Brain microvascular endothelial cell (primary cell): ENCODE data around the gene CEP41.

Source experiments
- DNase-seq: peaks from one replicate; pipeline ENCODE4 v3.0.0-alpha.2; 2020
- H3K27ac ChIP-seq: fragments of 250-450 bp; sonication (Bioruptor Pico); 2 replicates; pipeline ENCODE4 v1.5.1; 2020; ENCODE audit warnings: mild to moderate bottlenecking, moderate library complexity
- H3K27me3 ChIP-seq: fragments of 250-450 bp; sonication (Bioruptor Pico); replicated peaks from 2 replicates; pipeline ENCODE4 v1.5.1; 2020; ENCODE audit warnings: mild to moderate bottlenecking
- H3K36me3 ChIP-seq: fragments of 250-450 bp; sonication (Bioruptor Pico); replicated peaks from 2 replicates; pipeline ENCODE4 v1.5.1; 2020; ENCODE audit warnings: mild to moderate bottlenecking
- H3K4me3 ChIP-seq: 2 replicates; pipeline ENCODE4 v1.5.1; 2011; ENCODE audit warnings: low read depth, mild to moderate bottlenecking, control low read depth, low read length, moderate library complexity
- in situ Hi-C: cut with HindIII; loops from 2 replicates; pipeline ENCODE4 v1.10.0; 2017; ENCODE audit warnings: low sequenced_read_pairs, low pct_ligation_motif_present
- TF ChIP-seq, protein P1 (sequence below): IDR thresholded peaks from 2 replicates; pipeline ENCODE4 v1.5.1; 2011; ENCODE audit warnings: low read depth, mild to moderate bottlenecking, moderate library complexity, low read length, control low read depth, inconsistent platforms; ENCODE audit errors: missing control alignments

The CEP41 gene, protein sequence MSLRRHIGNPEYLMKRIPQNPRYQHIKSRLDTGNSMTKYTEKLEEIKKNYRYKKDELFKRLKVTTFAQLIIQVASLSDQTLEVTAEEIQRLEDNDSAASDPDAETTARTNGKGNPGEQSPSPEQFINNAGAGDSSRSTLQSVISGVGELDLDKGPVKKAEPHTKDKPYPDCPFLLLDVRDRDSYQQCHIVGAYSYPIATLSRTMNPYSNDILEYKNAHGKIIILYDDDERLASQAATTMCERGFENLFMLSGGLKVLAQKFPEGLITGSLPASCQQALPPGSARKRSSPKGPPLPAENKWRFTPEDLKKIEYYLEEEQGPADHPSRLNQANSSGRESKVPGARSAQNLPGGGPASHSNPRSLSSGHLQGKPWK

DNA sequence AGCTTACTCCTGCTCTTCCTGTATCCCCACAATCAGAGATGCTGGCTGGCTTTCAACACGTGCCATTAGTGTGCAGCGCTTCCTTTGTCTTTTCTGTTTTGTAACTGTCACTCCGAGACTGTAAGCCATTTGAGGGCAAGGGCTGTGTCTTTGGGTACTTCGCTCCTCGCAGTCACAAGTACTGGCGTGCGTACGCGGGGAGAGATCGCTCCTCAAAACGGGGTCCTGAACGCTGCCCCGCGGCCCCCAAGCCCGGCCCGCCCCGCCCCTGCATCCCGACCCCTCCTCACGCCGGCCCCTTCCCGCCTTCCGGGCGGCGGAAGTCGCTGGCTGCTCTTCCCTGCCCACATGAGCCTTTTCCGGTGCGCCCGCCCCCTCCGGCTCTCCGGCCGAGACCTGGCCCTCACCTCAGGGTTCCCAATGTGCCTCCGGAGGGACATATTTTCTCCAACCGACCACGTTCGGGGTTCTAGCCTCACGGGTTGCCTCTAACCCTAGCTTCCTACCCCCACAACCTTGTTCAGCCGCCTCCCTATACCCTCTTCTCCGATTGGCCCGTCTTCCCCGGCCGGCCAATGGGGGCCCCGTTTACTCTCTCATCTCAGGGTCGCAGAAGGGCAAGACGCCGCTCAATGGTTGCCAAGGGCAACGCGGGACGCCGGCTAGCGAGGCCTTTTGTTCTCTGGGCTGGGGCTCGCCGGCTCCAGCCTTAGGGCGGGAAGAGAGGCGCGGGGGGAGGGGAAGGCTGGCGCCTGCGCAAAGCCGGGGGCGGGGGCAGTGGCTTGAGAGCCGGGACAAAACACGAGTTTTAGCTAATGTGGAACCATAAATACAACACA is at the start of gene CEP41:
Gene CEP41 (minus strand): TSS at position 490 of the 839 bp plus-strand sequence. CDS start 50 bp downstream, at position 440.
- in situ Hi-C loops, result no loop called here
- peak; percentile 96 for DNase-seq
- TF ChIP-seq, protein P1, sequence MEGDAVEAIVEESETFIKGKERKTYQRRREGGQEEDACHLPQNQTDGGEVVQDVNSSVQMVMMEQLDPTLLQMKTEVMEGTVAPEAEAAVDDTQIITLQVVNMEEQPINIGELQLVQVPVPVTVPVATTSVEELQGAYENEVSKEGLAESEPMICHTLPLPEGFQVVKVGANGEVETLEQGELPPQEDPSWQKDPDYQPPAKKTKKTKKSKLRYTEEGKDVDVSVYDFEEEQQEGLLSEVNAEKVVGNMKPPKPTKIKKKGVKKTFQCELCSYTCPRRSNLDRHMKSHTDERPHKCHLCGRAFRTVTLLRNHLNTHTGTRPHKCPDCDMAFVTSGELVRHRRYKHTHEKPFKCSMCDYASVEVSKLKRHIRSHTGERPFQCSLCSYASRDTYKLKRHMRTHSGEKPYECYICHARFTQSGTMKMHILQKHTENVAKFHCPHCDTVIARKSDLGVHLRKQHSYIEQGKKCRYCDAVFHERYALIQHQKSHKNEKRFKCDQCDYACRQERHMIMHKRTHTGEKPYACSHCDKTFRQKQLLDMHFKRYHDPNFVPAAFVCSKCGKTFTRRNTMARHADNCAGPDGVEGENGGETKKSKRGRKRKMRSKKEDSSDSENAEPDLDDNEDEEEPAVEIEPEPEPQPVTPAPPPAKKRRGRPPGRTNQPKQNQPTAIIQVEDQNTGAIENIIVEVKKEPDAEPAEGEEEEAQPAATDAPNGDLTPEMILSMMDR, result no peak
- H3K27me3 ChIP-seq, result no peaks in the 10 kb centered on the region
- peak within 1 kb of the TSS; percentile 91 for H3K27ac ChIP-seq
- H3K36me3 ChIP-seq, result no peaks in the 10 kb centered on the region
- peak within 1 kb of the TSS; percentile 77 for H3K4me3 ChIP-seq

DNA sequence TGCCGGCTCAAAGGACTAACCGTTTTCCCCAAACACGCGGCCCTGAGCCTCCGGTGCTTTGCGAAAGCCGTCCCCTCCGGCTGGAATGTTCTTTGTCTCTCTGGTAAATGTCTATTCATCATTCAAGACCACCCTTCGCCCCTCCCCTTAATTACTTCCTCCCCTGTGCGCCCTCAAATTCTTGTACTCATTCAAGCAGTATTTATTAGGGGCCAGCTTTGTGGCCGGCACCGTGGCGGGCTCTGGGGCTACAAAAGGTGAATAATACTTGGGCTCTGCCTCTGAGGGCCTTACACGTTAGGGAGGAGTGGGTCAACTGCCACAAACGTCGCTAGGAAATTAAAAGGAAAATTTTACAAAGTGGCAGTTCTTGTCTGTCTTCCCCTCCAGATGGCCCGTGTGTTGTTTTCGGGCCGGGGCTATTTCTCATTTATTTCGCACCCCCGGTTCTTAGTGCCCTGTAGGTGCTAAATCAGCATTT is 49.5 kb upstream of the CEP41 start:
- DNase-seq, result no peak
- no peaks in the 10 kb centered on the region for H3K27me3 ChIP-seq
- TF ChIP-seq, protein P1, result no peak
- in situ Hi-C loops, result no loop called here
- peak overlapping the region; percentile 85 for H3K27ac ChIP-seq
- H3K4me3 ChIP-seq, result no peak overlapping the region
- H3K36me3 ChIP-seq, result no peaks in the 10 kb centered on the region

DNA sequence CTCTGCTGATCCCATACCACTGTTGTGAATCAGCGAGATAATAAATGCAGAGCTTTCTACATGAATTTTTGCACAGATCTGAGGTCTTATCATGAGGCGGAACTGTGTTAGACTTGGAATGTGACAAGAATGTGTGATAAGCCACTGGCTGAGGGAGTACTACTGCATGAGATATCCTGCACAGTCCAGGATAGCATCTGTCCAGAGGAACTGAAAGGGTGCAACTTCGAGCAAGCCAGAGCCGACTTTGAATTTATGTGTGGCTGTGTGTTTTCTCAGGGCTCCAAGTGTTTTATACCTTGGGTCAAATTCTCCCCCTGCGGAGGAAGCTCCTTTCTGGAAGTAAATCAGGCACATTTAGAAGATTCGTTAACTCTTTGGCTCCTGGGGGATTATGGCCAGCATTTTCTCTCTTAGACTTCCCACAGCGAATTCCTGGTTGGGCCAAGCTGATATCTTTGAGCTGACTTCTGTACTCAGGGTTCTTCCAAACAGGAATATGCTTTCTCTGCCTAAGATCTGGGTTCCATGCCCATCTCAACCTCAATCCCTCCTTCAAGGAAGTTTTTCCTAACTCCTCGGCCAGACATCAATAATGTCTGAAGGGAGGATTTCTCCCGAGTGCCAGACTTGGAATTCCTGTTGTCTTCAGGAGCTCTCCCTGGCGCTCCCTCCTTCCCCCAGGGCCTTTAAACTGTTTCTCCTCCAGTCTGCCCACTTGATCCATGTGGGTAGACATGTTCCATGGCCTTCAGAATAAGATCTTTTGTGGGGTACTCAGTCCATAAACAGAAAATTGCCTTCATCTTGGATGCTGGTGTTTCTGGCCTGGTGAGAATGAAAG is 48.5 kb upstream of the CEP41 start:
- Histone ChIP-seq H3K27me3 (no peaks in the 10 kb centered on the region), H3K27ac (peak overlapping the region; percentile 85), H3K4me3 (no peak overlapping the region), H3K36me3 (no peaks in the 10 kb centered on the region)
- peak; percentile 97 for DNase-seq
- in situ Hi-C loops, result no loop called here
- TF ChIP-seq, protein P1, result no peak

DNA sequence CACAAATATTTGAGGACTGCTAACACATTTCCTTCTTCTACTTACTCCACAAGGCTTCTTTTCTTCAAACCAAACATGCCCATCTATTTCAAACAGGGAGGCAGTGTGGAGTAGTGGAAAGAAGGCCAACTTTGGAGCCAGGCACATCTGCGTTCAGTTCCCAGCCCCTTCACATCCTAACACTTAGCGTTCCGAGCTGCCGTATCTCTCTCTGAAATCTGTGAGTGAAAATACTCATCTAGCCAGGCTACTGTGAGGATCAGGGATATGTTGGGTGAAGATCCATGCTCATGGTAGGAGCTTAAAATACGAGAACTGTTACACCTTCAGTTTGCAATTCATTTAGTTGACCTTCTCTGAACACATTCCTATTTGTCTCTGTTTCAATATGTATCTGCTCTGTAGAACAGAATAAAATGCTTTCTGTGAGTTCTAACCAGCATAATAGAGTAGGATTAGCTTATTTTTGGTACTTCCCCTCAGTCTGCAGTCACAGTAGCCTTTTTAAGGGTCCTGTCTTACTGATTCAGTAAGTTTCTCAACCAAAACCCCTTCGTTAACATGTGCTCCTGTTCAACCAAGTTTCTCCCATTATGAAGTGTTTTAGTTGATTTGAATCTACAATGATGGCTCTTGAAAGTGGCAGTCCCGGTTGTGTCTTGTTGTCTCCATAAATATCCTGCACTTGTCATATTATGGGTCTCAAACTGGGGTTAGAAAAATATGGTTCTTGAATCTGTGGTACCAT is 47.8 kb upstream of the CEP41 start:
- H3K27me3 ChIP-seq, result no peaks in the 10 kb centered on the region
- no peak overlapping the region for H3K4me3 ChIP-seq
- peak overlapping the region; percentile 84 for H3K27ac ChIP-seq
- TF ChIP-seq, protein P1, result no peak
- in situ Hi-C loops, result no loop called here
- H3K36me3 ChIP-seq, result no peaks in the 10 kb centered on the region
- DNase-seq, result no peak

DNA sequence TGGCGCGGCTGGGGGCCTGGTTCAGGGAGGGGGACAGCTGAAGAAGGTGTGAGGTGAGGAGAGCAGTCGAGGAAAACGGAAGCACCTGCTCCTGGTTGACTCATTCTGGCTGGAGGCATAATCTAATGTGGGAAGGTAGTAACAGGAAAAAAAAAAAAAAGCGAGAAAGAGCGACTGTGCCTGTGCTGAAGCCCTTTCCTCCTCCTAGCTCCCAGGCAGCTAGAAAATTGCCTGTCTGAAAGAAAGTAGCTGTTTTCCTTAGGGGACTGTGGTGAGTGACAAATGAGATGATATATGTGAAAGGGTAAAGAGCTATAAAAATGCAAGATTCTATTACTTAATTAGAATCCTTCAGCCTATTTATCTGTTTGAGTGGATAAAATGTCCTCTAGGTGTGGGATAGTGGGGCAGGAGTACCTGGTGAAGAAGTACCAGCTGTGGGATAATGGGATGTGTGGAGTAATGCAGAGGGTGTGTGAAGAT is 46.2 kb upstream of the CEP41 start:
- H3K36me3 ChIP-seq, result no peaks in the 10 kb centered on the region
- H3K27ac ChIP-seq, result no peak overlapping the region
- no peaks in the 10 kb centered on the region for H3K27me3 ChIP-seq
- in situ Hi-C loops, result no loop called here
- peak overlapping the region; percentile 47 for H3K4me3 ChIP-seq
- TF ChIP-seq, protein P1, result no peak
- DNase-seq, result no peak
